NCI-H460 (cell line): ENCODE data around the gene EHMT1. TPM values are rescaled to one million over a fixed set of nuclear protein-coding genes. Genes with fewer than 3 reads are reported as not detected.
"Not testable (repeated sequence)": the region's sequence is repeated elsewhere in the genome, so short reads cannot be mapped to it uniquely, and the experiment has no call there.

ENCODE experiments used
- DNase-seq: peaks from one replicate; pipeline ENCODE4 v3.0.0-alpha.2; 2016; ENCODE audit warnings: low read depth; ENCODE audit errors: extremely low read depth
- total RNA-seq: library from RNA; depleted of rRNA; stranded (reverse); fragments of >200 nt; shearing (Covaris generic); gene quantifications from 2 replicates; pipeline ENCODE4 v1.2.3, GENCODE V29; 2014

EHMT1 gene
- total RNA-seq, 1 experiment from 2014 or later: 44.7 TPM

DNA sequence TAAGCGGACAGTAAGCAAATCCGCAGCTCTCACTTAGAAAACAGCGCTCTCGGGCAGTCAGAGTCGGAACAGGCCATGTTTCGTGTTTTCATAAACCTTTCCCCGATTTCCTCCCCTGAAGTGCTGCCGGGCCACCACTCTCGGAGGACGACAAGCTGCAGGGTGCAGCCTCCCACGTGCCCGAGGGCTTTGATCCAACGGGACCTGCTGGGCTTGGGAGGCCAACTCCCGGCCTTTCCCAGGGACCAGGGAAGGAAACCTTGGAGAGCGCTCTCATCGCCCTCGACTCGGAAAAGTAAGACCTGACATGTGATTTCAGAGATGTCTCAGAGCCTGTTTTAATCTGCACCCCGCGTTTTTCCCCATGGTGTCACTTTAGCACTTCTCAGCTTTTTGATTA, 159.0 kb downstream of the EHMT1 start:
- DNase-seq: no peak

DNA sequence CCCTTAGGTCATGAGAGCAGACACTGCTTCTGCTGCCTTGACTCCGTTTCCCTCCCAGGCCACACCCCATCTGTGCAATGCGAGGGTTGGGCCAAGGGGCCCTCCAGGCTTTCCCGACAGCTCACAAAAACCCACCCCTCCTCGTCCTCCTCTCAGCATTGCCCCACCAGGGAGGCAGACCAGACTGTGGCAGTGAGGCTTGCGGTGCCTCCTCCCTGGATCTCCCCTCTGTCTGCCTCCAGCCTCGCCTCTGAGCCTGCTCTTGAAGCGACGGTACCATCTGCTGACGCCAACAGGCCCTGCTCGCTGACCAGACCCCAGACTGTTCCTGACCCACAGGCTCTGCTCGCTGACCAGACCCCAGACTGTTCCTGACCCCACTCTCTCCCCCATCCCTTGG, 159.5 kb downstream of the EHMT1 start:
- no peak for DNase-seq

DNA sequence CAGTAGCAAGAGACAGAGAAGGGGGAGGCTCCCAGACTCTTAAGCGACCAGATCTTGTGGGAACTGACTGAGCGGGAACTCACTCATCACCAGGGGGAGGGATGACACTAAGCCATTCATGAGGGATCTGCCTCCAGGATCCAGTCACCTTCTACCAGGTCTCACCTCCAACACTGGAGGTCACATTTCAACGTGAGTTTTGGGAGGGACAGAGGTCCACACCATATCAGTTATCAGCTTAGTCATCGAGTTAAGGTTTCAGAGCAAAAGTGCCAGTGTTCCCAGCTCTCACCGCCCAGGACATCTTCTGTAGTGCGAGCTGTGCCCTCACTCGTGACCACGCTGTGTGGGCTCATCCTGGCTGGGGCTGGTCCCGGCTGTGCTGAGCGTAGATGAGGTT, 160.1 kb downstream of the EHMT1 start:
- DNase-seq: no peak

DNA sequence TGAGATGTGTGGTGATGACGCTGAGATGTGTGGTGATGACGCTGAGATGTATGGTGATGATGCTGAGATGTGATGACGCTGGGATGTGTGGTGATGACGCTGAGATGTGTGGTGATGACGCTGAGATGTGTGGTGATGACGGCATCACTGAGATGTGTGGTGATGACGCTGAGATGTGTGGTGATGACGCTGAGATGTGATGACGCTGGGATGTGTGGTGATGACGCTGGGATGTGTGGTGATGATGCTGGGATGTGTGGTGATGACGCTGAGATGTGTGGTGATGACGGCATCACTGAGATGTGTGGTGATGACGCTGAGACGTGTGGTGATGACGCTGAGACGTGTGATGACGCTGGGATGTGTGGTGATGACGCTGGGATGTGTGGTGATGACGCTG, 161.2 kb downstream of the EHMT1 start:
- not testable (repeated sequence) for DNase-seq

DNA sequence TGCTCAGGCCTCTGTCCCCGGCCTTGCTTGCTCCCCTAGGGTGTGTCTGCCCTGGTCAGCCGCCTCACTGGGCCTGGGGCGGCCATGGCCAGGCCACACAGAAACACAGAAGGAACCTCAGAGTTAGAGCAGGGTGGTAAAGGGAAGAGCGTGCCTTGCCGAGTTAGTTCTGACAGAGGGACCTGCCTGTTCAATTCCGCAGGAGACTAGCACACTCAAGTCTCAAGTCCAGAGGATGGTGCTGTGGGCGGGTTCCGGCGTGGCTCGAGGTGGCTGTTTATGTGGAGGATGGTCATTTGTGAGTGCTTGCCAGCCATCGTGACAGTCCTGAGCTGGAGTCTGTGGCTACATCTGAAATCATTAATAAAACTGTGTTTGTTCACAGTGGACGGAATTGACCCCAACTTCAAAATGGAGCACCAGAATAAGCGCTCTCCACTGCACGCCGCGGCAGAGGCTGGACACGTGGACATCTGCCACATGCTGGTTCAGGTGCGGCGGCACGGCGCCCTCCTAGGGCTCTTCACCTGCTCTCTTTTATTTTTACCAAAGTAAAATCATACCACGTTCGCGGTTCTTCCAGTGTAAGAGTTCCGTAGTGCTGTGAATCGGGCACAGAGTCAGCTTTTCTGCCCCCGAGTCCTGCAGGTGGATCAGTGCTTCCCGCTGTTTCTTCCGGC, 163.2 kb downstream of the EHMT1 start:
- DNase-seq: no peak

DNA sequence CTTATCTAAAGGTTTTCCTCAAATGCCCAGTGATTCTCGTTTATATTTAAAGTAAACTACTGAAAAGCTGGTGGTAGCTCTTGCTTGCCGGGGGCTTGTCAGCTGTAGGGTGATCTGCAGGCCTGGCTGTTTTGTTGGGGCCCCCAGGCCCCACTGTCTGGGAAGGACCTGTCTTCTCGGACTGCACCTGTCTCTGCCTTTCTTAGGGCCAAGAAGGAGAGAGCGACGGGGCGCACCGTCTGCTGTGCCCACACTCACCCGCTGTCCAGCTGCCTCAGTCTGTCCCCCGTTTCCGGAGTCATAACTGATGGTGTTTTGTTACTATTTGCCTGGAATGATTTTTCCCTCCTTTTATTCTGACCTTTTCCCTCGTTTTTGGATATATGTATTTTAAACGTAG, 164.7 kb downstream of the EHMT1 start:
- no peak for DNase-seq

DNA sequence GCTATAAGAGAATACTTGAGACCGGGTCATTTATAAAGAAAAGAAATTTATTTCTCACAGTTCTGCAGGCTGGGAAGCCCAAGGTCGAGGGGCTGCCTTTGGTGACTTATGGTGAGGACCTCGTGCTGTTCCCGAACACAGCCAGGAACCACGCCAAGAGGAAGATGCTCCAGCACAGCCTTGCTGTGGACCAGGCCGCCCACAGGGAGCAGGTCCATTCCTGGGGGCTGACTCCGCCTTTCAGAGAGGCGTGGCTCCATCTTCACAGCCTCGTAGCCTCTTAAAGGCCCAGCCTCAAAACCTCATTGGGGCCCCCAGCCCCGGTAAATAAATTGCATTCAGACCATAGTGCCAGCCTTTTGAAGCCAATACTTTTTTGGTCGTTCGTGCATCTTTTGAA, 165.2 kb downstream of the EHMT1 start:
- DNase-seq: no peak

DNA sequence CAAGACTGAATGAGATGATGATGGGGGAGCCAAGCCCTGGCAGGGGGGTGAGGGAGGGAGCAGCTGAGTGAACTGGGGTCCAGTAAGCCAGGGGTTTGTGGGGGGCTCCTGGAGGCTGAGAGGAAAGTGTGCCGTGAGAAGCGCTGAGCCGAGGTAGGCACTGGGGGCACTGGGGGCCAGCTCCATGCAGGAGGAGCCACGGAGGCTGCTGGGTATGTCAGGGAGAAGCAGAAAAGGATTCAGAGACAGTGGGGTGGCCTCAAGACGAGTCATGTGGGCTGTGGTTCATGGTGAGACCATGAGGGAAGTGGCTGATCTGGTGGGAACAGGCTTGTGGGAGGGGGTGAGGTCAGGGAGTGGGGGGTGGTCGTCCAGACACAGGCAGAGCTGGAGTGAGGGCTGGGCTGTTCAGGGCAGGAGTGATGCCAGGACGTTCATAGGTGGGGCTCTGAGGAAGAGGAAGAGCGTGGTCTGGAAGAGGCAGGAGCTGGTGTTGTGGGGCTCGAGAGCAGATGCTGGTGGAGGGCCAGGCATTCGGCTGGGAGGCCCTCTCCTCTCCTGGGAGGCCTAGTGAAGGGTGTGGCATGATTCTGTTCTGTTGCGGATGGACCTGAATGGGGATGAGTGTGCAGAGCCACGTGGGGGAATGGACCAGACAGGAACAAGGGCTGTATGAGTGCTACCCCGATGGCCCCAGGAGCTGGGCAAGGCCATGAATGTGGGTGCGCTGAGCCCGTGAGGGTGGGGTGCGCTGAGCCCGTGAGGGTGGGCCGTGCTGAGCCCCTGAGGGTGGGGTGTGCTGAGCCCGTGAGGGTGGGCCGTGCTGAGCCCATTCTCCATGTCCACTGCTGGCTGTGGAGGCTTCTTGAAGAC, 166.1 kb downstream of the EHMT1 start:
- DNase-seq: no peak

DNA sequence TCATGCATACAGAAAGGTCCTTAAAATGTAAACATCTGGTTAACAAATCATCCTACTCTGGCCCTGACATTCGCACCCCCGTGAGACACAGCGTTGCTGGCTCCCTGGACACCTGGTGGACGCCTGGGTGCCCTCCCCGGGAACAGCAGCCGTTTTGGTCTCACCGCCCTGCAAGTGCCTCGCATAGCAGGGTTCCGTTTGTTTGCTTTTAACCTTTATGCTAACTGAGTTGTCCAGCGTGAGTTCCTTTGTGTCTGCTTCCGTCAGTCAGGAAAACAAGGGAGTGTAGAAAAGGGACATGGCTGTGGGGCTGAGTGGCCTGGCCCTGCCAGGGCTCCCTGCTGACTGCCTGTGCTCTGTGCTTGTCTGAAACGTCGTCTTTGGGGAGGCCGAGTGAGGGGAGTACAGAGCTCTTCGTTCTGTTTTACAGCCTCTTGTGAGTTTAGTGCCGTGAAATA, 166.9 kb downstream of the EHMT1 start:
- no peak for DNase-seq

DNA sequence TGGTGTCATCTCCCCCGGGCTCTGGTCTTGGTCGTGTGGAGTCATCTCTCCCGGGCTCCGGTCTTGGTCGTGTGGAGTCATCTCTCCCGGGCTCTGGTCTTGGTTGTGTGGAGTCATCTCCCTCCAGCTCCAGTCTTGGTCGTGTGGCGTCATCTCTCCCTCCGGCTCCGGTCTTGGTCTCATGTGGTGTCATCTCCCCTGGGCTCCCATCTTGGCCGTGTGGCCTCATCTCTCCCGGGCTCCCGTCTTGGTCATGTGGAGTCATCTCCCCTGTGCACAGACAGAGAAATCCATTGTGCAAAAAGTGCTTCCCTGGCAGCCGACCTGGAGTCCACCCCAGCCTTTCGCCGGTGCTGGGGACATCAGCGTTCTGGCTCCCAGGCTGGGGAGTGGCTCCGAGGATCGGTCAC, 167.7 kb downstream of the EHMT1 start:
- no peak for DNase-seq

DNA sequence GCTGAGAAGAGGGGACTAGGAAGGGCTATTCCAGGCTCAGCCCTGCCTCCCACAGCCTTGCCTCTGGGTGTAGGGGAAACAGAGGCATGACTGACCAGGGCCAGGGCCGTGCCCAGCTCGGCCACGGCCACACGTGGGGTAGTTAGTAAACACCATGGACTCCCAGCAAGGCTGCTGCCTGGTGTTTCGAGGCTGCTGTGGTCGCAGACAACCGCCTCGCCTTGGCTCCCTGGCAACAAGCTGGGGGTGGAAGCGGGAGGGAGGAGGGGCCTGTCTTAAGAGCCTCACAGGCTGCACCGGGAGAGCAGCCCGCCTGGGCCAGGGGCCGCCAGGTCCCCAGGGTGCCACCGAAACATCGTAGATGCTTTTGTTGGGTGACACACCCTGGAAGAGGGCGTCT, 168.6 kb downstream of the EHMT1 start:
- DNase-seq: no peak

DNA sequence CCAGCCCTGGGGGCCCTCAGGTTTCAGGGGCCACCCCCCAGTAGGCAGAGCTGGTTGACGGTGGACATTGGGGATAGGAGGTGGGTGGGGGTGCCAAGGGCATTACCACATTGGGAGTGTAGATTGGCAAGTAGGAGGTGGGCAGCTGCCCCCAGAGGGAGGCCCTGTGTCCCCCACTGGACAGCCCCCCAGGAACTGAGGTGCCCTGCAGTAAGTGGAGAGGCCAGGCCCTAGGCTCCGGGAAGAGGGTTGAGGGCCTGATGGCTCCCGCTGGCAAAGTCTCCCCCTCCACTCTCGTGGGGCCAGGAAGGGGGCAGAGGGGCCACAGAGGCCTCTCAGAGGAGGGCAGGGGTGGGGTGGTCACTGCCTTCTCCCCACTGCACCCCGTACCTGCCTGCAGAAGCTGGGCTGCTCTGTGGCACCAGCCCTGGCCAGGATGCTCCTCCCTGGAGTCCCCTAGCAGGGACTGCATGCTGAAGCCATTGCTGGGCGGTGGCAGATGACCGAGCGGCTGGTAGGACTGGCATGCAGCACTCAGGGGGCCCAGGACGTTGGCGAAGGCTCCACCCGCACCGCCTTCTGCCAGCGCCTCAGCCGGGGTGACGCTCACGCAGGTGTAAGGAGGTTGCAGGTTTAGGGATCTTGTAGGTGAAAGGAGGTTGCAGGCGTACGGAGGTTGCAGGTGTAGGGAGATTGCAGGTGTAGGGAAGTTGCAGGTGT, 169.1 kb downstream of the EHMT1 start:
- no peak for DNase-seq

DNA sequence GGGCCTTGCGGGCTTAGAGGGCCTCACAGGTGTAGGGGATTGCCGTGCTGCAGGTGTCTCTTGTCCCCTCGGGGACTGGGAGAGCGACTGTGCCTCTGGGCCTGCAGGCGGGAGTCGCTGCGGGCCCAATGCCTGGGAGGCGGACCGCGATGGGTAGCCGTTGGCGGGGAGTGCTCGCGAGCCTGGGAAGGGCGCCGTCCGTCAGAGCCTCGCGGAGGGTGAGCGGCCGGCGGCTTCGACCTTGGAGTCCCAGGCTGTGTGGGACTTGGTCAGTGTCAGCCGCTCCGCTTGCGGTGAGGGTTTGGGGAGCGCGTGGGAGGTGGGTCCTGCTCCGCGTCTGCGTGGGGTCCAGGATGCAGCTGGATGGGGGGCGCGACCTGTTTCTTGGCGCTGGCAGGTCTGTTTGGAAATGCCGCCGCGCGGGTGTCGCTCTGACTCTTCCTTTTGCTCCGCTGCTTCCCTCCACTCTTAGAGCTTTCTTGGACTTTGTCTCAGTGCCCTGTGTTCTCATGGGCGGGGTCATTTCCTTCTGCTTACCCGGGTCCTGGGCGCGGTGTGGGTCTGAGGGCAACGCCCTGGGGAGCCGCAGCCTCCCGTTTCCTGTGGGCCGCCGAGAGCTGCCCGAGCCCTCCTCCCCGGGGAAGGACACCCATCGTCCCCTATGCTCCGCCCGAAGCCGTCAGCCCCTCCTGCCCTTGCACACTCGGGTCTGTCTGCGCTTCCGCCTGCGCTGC, 169.9 kb downstream of the EHMT1 start:
- no peak for DNase-seq

DNA sequence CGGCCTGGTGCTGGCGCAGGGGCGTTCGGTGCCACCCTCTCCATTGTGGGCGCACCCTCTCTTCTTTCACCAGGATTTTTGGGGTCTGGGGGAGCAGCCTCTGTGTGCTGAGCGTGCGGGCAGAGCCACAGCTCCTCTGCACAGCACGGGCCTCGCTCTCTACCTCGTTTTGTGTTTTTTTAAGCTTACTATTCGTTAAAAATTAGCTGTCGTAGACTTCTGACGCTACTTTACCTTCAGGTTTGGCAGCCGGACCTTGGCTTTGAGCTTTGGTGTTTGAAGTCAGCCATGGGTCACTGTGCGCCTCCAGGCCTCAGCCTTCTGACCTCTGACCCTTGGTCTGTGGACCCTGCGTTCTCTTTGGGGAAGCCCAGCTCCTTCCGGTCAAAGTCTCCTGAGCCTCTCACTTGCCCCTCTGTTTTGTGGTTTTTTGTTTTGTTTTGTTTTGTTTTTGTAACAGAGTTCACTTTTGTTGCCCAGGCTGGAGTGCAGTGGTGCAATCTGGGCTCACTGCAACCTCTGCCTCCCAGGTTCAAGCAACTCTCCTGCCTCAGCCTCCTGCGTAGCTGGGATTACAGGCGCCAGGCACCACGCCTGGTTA, 170.6 kb downstream of the EHMT1 start:
- DNase-seq: no peak

DNA sequence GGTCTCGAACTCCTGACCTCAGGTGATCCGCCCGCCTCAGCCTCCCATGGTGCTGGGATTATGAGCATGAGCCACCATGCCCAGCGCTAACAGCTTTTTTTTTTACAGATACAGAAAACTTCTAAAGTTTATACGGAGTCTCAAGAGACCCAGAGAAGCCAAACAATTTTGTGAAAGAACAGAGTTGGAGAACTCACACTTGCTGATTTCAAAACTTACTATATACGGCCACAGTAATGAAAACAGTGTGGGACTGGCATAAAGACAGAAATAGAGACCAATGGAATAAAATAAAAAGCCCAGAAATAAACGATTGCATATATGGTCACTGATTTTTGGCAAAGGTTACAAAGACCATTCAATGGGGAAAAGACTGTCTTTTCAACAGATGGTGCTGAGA, 173.1 kb downstream of the EHMT1 start:
- DNase-seq: no peak

DNA sequence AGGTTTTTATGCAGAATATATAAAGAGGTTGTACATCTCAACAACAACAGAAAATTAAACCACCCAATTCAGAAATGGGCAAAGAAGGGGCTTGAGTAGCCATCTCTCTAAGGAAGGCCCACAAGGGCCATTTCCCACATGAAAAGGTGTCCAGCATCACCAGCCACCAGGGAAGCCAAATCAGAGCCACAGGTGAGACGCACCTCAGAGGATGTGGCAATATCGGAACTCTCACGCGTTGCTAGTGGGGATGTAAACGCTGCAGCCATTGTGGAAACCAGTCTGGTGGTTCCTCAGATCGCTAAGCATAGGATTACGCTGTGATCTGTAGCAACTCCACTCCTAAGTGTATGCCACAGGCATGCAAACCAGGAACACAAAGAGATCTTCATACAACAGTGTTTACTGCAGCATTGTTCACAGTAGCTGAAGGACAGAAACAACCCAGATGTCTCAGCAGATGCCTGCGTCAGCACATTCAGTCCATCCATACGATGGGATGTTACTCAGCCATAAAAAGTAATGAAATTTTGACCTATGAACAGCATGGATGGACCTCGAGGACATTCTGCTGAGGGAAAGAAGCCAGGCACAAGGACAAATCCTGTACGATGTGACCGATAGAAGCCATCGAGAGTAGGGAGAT, 174.5 kb downstream of the EHMT1 start:
- no peak for DNase-seq

DNA sequence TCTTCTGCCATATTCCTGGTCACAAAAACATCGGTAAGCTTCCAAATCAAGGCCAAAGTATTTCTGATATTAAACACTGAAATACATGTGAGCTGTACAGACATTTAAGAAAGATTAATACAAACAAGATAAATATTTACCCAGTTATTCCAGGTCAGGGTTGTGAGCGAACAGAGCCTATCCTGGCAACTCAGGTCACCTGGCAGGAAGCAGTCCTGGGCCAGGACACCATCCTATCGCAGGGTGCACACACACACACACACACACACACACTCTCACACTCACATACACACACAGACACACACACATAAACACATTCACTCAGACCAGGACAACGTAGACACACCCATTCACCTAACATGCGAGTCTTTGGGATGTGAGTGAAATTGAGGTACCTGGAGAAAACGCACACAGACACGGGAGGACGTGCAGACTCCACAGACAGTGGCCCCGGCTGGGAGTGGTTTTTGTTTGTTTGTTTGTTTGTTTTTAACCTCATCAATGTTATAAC, 176.4 kb downstream of the EHMT1 start:
- DNase-seq: no peak

DNA sequence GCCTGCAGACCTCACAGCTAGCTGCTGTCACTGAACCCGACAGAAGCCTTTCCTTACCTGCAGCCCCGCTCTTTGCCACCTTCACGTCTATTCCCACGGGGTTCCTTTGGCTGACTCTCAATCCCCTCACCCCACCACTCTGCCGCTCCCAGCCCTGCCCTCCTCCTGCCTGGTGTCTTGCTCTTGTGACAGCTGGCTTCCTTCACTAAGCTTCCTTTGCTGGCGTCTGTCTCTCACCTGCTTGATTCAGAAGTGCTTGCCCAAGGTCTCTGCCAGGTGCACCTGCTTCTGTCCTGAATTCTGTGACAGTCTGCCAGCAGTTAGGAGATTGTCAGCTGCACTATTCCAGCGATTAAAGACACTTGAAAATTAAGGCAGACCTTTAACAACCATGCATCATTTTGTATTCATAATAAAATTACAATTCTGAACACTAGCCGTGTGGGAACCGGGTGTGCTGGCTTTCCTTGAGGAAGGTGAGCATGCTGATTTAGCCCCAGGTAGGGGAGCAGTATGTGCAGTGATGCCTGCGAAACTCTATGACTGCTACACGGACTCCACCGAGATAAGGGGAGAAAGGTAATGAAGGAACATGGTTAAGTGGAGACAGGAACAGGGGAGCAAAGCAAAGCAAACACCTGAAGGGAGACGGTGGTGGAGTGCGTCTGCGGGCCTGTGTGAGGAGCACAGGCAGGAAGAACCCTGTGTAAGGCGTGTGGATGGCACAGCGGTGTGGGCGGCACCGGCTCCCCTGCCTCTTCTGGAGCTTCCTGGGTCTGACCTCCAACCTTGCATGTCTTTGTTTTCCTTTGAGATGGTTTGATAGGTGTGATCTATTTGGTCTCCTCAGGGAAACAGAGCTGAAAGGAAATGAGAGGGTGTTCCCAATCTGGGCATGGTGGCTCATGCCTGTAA, 178.7 kb downstream of the EHMT1 start:
- no peak for DNase-seq

DNA sequence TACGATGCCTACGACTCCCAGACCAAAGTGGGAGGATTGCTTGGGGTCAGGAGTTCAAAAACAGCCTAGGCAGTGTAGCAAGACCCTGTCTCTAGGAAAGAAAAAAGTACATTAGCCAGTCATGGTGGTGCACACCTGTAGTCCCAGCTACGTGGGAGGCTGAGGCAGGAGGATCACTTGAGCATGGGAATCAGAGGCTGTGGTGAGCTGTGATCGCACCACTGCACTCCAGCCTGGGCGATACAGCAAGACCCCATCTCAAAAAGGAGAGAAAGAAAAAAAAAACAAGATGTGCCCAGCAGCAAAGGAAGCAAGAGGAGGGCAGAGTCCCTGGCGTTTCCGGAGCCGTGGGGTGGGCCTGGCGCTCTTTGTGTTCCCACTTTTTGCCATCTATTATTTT, 179.3 kb downstream of the EHMT1 start:
- DNase-seq: no peak
